ENCODE measurements around the gene UNC5CL.

- TF ChIP-seq CTCF (IDR thresholded peaks at IDR 0.05) (no peak), POLR2A (IDR thresholded peaks at IDR 0.05) (no peak), POLR2AphosphoS5 (IDR thresholded peaks at IDR 0.05) (no peak)
Measured at GRCh38 chr6:41051873-41052272, 12.9 kb upstream of the UNC5CL start.
